SK-N-SH (cell line): ENCODE measurements around the gene GPRC6A.

Experiments used
- RAD21 ChIP-seq: IDR thresholded peaks from 2 replicates; pipeline ENCODE4 v1.6.1; 2012; ENCODE audit warnings: mild to moderate bottlenecking, low read length
- RCOR1 ChIP-seq: fragments of 150-350 bp; IDR thresholded peaks from 2 replicates; pipeline ENCODE4 v1.6.1; 2017; ENCODE audit warnings: antibody characterized with exemption, low read length
- TAF1 ChIP-seq: IDR thresholded peaks from 2 replicates; pipeline ENCODE4 v1.6.1; 2012; ENCODE audit warnings: low read depth, mild to moderate bottlenecking, low read length, moderate library complexity, borderline replicate concordance
- TF ChIP-seq, protein P1 (sequence below): fragments of 200-600 bp; sonication (generic); IDR thresholded peaks from 2 replicates; pipeline ENCODE4 v1.6.1; 2017; ENCODE audit warnings: antibody characterized with exemption, mild to moderate bottlenecking, moderate library complexity

DNA sequence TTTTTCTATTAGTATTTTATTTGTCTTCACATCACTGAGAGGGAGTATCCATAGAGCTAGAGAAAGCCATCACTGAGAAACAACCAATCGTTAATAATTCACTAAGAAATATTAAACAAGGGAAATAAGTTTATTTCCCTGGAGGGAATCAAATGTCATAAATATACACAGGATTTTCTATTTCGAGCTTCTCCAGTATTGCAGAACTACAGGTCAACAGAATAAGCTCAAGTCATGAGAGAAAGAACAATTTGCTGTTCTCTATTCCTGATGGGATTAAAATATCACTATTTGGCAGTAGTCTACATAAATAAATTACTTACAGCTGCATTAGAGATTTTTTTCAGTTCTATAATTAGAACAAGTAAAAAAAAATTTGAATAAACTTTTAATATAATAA is 61.2 kb downstream of the GPRC6A start:
- TF ChIP-seq RAD21 (no peak), RCOR1 (no peak), TAF1 (no peak)
- TF ChIP-seq, protein P1, sequence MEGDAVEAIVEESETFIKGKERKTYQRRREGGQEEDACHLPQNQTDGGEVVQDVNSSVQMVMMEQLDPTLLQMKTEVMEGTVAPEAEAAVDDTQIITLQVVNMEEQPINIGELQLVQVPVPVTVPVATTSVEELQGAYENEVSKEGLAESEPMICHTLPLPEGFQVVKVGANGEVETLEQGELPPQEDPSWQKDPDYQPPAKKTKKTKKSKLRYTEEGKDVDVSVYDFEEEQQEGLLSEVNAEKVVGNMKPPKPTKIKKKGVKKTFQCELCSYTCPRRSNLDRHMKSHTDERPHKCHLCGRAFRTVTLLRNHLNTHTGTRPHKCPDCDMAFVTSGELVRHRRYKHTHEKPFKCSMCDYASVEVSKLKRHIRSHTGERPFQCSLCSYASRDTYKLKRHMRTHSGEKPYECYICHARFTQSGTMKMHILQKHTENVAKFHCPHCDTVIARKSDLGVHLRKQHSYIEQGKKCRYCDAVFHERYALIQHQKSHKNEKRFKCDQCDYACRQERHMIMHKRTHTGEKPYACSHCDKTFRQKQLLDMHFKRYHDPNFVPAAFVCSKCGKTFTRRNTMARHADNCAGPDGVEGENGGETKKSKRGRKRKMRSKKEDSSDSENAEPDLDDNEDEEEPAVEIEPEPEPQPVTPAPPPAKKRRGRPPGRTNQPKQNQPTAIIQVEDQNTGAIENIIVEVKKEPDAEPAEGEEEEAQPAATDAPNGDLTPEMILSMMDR = no peak
